Endothelial cell of umbilical vein (primary cell): ENCODE measurements around the gene URI1. TPM values are rescaled to one million over a fixed set of nuclear protein-coding genes. Genes with fewer than 3 reads are reported as not detected.

Experiments used
- BruUV-seq: library from RNA; stranded (reverse); fragments of 400-500 nt; replicated peaks from 2 replicates; lab custom pipeline; 2021; lab: Mats Ljungman, UMichigan
- CTCF ChIA-PET: fragments of 300-600, 350-600 bp; sonication (Branson Sonifier 250); formaldehyde crosslinking; loops from one replicate; lab custom pipeline; 2021; ENCODE audit warnings: antibody characterized with exemption, inconsistent platforms; lab: Charles Lee
- POLR2A ChIA-PET: fragments of 300-600, 350-600 bp; sonication (Branson Sonifier 250); formaldehyde crosslinking; loops from one replicate; lab custom pipeline; 2021; ENCODE audit warnings: antibody characterized with exemption, inconsistent platforms; lab: Charles Lee
- DNase-seq: peaks from one replicate; pipeline ENCODE4 v3.0.0-alpha.2; 2011; ENCODE audit warnings: low read depth, low spot score
- FAIRE-seq: peaks from 2 replicates; lab custom pipeline; 2011; peaks lifted over from hg19 to GRCh38; lab: Jason Lieb, UNC
- H2AFZ ChIP-seq: 2 replicates; pipeline ENCODE4 v1.6.0; 2012; ENCODE audit warnings: low read depth, low read length, control low read depth, inconsistent platforms
- H3K27ac ChIP-seq: 2 replicates; pipeline ENCODE4 v1.5.1; 2011; ENCODE audit warnings: low read depth, mild to moderate bottlenecking, control low read depth, low read length, moderate library complexity; ENCODE audit not compliant: insufficient read depth
- H3K27me3 ChIP-seq, 2 experiments: 2 replicates each; pipeline versions ENCODE4 v1.6.0 to v1.6.1; 2011; ENCODE audit warnings: low read length in 2 of 2, mixed read lengths in 1 of 2; ENCODE audit not compliant: control insufficient read depth in 2 of 2, insufficient read depth in 2 of 2
- H3K36me3 ChIP-seq, 2 experiments: 2 replicates in 1 of 2; 3 replicates in 1 of 2; pipeline ENCODE4 v1.5.1; 2011; ENCODE audit warnings: low read length in 2 of 2, mild to moderate bottlenecking in 1 of 2, moderate library complexity in 1 of 2; ENCODE audit not compliant: control insufficient read depth in 2 of 2, insufficient read depth in 2 of 2; ENCODE audit errors: extremely low read depth in 1 of 2
- H3K4me1 ChIP-seq: 3 replicates; pipeline ENCODE4 v1.5.1; 2011; ENCODE audit warnings: mild to moderate bottlenecking, low read length; ENCODE audit not compliant: control insufficient read depth, insufficient read depth; ENCODE audit errors: extremely low read depth
- H3K4me2 ChIP-seq: 2 replicates; pipeline ENCODE4 v1.6.1; 2011; ENCODE audit warnings: low read length, control low read depth, mixed read lengths; ENCODE audit not compliant: insufficient read depth
- H3K4me3 ChIP-seq, 3 experiments: fragments of 200-600 bp in 1 of 3; sonication (generic), shearing (Covaris generic) in 1 of 3; replicated peaks in 1 of 3; 2 replicates each; pipeline ENCODE4 v1.5.1; 2011 to 2016; ENCODE audit warnings: control low read depth in 3 of 3, low read length in 3 of 3, mild to moderate bottlenecking in 2 of 3, inconsistent platforms in 1 of 3, low read depth in 1 of 3, moderate library complexity in 1 of 3; ENCODE audit not compliant: insufficient read depth in 1 of 3
- H3K79me2 ChIP-seq: 2 replicates; pipeline ENCODE4 v1.6.0; 2012; ENCODE audit warnings: low read length, inconsistent platforms; ENCODE audit not compliant: control insufficient read depth, insufficient read depth
- H3K9ac ChIP-seq: replicated peaks from 2 replicates; pipeline ENCODE3; 2011; ENCODE audit warnings: low read length, control low read depth; ENCODE audit not compliant: insufficient read depth; ENCODE audit errors: extremely low read depth
- H3K9me1 ChIP-seq: replicated peaks from 3 replicates; pipeline ENCODE4 v1.6.0; 2011; ENCODE audit warnings: mild to moderate bottlenecking, low read length; ENCODE audit not compliant: control insufficient read depth, insufficient read depth; ENCODE audit errors: extremely low read depth
- H3K9me3 ChIP-seq: replicated peaks from 2 replicates; pipeline ENCODE4 v1.5.1; 2012; ENCODE audit warnings: low read length, inconsistent platforms; ENCODE audit not compliant: control insufficient read depth, insufficient read depth
- H4K20me1 ChIP-seq: replicated peaks from 2 replicates; pipeline ENCODE3; 2011; ENCODE audit warnings: mild to moderate bottlenecking, low read length; ENCODE audit not compliant: control insufficient read depth, insufficient read depth; ENCODE audit errors: extremely low read depth
- EZH2 ChIP-seq: IDR thresholded peaks from 2 replicates; pipeline ENCODE4 v1.6.1; 2012; ENCODE audit warnings: borderline replicate concordance, low read depth, mild to moderate bottlenecking, moderate library complexity, low read length, inconsistent platforms; ENCODE audit not compliant: severe bottlenecking
- FOS ChIP-seq: IDR thresholded peaks from 2 replicates; pipeline ENCODE4 v1.6.1; 2011; ENCODE audit warnings: mild to moderate bottlenecking, low read length, moderate library complexity, borderline replicate concordance; ENCODE audit not compliant: insufficient read depth
- GATA2 ChIP-seq: IDR thresholded peaks from 2 replicates; pipeline ENCODE4 v1.7.0; 2011; ENCODE audit warnings: low read depth, mild to moderate bottlenecking, moderate library complexity, mixed read lengths, low read length; ENCODE audit not compliant: insufficient read length, insufficient read depth
- JUN ChIP-seq: IDR thresholded peaks from 2 replicates; pipeline ENCODE4 v1.6.1; 2011; ENCODE audit warnings: borderline replicate concordance, low read depth; ENCODE audit not compliant: insufficient read length, insufficient read depth
- MYC ChIP-seq: IDR thresholded peaks from one replicate; pipeline ENCODE4 v1.6.1; 2011; ENCODE audit warnings: mild to moderate bottlenecking, low read depth, low read length
- POLR2A ChIP-seq: IDR thresholded peaks from 2 replicates; pipeline ENCODE4 v1.6.1; 2012; ENCODE audit warnings: low read depth, mild to moderate bottlenecking, control low read depth, low read length
- POLR2AphosphoS5 ChIP-seq: IDR thresholded peaks from 2 replicates; pipeline ENCODE4 v1.6.1; 2012; ENCODE audit warnings: low read depth, mild to moderate bottlenecking, control low read depth, low read length, moderate library complexity; ENCODE audit not compliant: insufficient read depth
- dilution Hi-C: fragments of 300-500 bp; cut with MboI; formaldehyde crosslinking; loops from one replicate; pipeline ENCODE4 v1.15.0; 2019; ENCODE audit warnings: low sequenced_read_pairs; ENCODE audit not compliant: extremely low pct_ligation_motif_present
- intact Hi-C: fragments of 100-400 bp; cut with micrococcal nuclease; formaldehyde crosslinking; loops from one replicate; pipeline ENCODE4 v1.10.0; 2022
- polyA plus RNA-seq, 4 experiments: library from polyadenylated mRNA; depleted of rRNA in 3 of 4; stranded (reverse) in 3 of 4; unstranded in 1 of 4; fragments of >200 nt; gene quantifications; 2 replicates each; pipeline versions ENCODE4 v1.2.1 to v1.2.3, GENCODE V29; 2011 to 2012; ENCODE audit warnings: missing spikeins in 1 of 4
- total RNA-seq: library from RNA; stranded (reverse); gene quantifications from 2 replicates; pipeline ENCODE4 v1.2.3, GENCODE V29; 2021
- TF ChIP-seq, protein P1 (sequence below), 2 donors: IDR thresholded peaks; 1 replicate in 1 of 2; 2 replicates in 1 of 2; pipeline ENCODE4 v1.5.1; 2011; ENCODE audit warnings: low read length in 2 of 2, mild to moderate bottlenecking in 2 of 2, moderate library complexity in 2 of 2, control low read depth in 1 of 2, inconsistent platforms in 1 of 2, low read depth in 1 of 2; ENCODE audit not compliant: insufficient read depth in 1 of 2; ENCODE audit errors: extremely low read depth in 1 of 2
- TF ChIP-seq, protein P2 (sequence below): IDR thresholded peaks from 2 replicates; pipeline ENCODE4 v1.6.1; 2011; ENCODE audit not compliant: insufficient read depth, insufficient read length

URI1 gene
- total and polyA plus RNA-seq, 2 donors (not counting 3 experiments of a cell fraction or from before 2014, with no cell fraction given) = 12.8 to 28.9 TPM

DNA sequence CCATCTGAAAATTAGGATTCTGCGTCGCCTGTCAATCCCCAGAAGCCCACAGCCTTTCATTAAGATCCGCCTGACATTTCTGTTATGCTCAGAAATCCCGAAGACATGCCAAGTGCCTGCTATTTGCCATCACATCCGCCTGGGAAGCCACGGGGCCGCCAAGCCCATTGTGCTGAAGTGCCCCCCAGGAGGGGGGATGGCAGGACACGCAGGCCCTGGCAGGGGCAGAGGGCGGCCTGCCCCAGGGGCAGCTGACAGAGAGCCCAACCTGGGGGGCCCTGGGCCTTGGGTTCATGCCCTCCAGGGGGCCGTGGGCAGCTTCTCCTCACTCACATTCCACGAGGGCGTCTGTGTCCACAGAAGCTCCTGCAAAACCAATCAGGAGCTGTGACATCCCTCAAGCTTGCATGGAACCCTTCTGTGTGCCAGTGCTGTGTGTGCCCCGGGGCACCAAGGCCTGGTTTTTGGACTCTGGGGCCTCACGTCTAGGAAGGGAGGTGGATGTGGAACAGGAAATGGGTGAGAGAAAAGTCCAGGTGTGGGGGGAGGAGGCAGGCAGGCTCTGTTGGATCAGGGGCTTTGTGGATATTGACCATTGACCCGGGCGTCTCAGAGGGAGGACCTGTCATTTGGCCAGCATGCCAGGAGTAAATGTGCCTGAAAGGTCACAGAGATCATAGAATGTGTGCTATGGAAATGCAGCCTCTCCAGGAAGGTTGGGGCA, 122.9 kb downstream of the URI1 start:
- no peaks in the 10 kb centered on the region for H4K20me1 ChIP-seq
- no peak overlapping the region for H3K4me3 ChIP-seq
- H3K4me2 ChIP-seq = no peak overlapping the region
- CTCF ChIA-PET = no interaction called here
- H2AFZ ChIP-seq = no peak overlapping the region
- no peaks in the 10 kb centered on the region for H3K27me3 ChIP-seq
- FAIRE-seq = no peak
- POLR2A ChIA-PET = no interaction called here
- no peaks in the 10 kb centered on the region for H3K79me2 ChIP-seq
- intact Hi-C loops = no loop called here
- H3K9me3 ChIP-seq = no peaks in the 10 kb centered on the region
- no peak overlapping the region for H3K9ac ChIP-seq
- no peaks in the 10 kb centered on the region for H3K4me1 ChIP-seq
- H3K36me3 ChIP-seq = no peaks in the 10 kb centered on the region
- DNase-seq = no peak
- BruUV-seq = no TSS peak
- TF ChIP-seq JUN = no peak
- TF ChIP-seq, protein P1, sequence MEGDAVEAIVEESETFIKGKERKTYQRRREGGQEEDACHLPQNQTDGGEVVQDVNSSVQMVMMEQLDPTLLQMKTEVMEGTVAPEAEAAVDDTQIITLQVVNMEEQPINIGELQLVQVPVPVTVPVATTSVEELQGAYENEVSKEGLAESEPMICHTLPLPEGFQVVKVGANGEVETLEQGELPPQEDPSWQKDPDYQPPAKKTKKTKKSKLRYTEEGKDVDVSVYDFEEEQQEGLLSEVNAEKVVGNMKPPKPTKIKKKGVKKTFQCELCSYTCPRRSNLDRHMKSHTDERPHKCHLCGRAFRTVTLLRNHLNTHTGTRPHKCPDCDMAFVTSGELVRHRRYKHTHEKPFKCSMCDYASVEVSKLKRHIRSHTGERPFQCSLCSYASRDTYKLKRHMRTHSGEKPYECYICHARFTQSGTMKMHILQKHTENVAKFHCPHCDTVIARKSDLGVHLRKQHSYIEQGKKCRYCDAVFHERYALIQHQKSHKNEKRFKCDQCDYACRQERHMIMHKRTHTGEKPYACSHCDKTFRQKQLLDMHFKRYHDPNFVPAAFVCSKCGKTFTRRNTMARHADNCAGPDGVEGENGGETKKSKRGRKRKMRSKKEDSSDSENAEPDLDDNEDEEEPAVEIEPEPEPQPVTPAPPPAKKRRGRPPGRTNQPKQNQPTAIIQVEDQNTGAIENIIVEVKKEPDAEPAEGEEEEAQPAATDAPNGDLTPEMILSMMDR (IDR thresholded peaks at IDR 0.05; ENCODE audit: extremely low read depth in 1 of 2, insufficient read depth in 1 of 2, low read depth in 1 of 2, low read length in 2 of 2) = no peak
- no peak for TF ChIP-seq FOS
- TF ChIP-seq MYC = no peak
- no peak for TF ChIP-seq POLR2AphosphoS5
- TF ChIP-seq POLR2A = no peak
- TF ChIP-seq EZH2 = no peak
- no peak for TF ChIP-seq GATA2
- TF ChIP-seq, protein P2, sequence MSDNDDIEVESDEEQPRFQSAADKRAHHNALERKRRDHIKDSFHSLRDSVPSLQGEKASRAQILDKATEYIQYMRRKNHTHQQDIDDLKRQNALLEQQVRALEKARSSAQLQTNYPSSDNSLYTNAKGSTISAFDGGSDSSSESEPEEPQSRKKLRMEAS = no peak
- dilution Hi-C loops = no loop called here
- H3K9me1 ChIP-seq = no peaks in the 10 kb centered on the region
- H3K27ac ChIP-seq = no peak overlapping the region
